ENCODE measurements around the gene MSLN. TPM values are rescaled to one million over a fixed set of nuclear protein-coding genes. Genes with fewer than 3 reads are reported as not detected.

Gene MSLN
- total RNA-seq, 120 experiments from 2014 or later, result 0.29 to 6.6 (median 0.90) TPM; not detected in 21

Small RNA genes within 50 kb of the gene (microRNA-seq; reads per million reads assigned to microRNA genes)
- 0 reads per million in 43 experiments for gene MIR662

Other genes starting within 250 kb of the MSLN start
- gene CAPN15, start 233.0 kb upstream of the MSLN start, total RNA-seq, result 10 to 100 TPM; 18.8 to 69.8 (median 34.2) TPM
- gene PRR35, start 200.3 kb upstream of the MSLN start, total RNA-seq, result under 1 TPM in 29 of 120 experiments, not detected in 91; 0.17 to 0.90 (median 0.28) TPM
- gene NHLRC4, start 193.7 kb upstream of the MSLN start, total RNA-seq, result 1 to 10 TPM in 19 of 120 experiments, under 1 TPM in 97, not detected in 4; 0.20 to 1.6 (median 0.60) TPM
- gene PIGQ, start 190.8 kb upstream of the MSLN start, total RNA-seq, result 100 to 1,000 TPM in 8 of 120 experiments, 10 to 100 TPM in 112; 51.5 to 125 (median 72.9) TPM
- gene RAB40C, start 170.7 kb upstream of the MSLN start, total RNA-seq, result 100 to 1,000 TPM in 1 of 120 experiments, 10 to 100 TPM in 119; 34.4 to 107 (median 63.1) TPM
- gene WFIKKN1, start 129.7 kb upstream of the MSLN start, total RNA-seq, result 10 to 100 TPM in 3 of 120 experiments, 1 to 10 TPM in 117; 1.2 to 14.8 (median 4.0) TPM
- 100 to 1,000 TPM in 17 of 120 experiments, 10 to 100 TPM in 103; 51.9 to 123 (median 84.4) TPM for gene METTL26, start 124.4 kb upstream of the MSLN start, total RNA-seq
- gene MCRIP2, start 118.9 kb upstream of the MSLN start, total RNA-seq, result 10 to 100 TPM; 24.1 to 97.3 (median 38.0) TPM
- 10 to 100 TPM; 12.5 to 50.4 (median 25.7) TPM for gene WDR90, start 111.4 kb upstream of the MSLN start, total RNA-seq
- 100 to 1,000 TPM in 63 of 120 experiments, 10 to 100 TPM in 57; 69.8 to 145 (median 101) TPM for gene RHOT2, start 92.6 kb upstream of the MSLN start, total RNA-seq
- gene RHBDL1, start 85.1 kb upstream of the MSLN start, total RNA-seq, result 10 to 100 TPM; 10.3 to 39.1 (median 26.5) TPM
- gene STUB1, start 80.3 kb upstream of the MSLN start, total RNA-seq, result 100 to 1,000 TPM in 119 of 120 experiments, 10 to 100 TPM in 1; 99.4 to 191 (median 150) TPM
- 10 to 100 TPM; 19.0 to 50.5 (median 30.3) TPM for gene JMJD8, start 76.4 kb upstream of the MSLN start, total RNA-seq
- 10 to 100 TPM; 12.4 to 22.0 (median 17.5) TPM for gene WDR24, start 70.3 kb upstream of the MSLN start, total RNA-seq
- gene FBXL16, start 54.9 kb upstream of the MSLN start, total RNA-seq, result 100 to 1,000 TPM; 121 to 658 (median 421) TPM
- 100 to 1,000 TPM in 119 of 120 experiments, 10 to 100 TPM in 1; 84.0 to 448 (median 154) TPM for gene METRN, start 45.6 kb upstream of the MSLN start, total RNA-seq
- gene ANTKMT, start 39.6 kb upstream of the MSLN start, total RNA-seq, result 10 to 100 TPM; 38.5 to 95.7 (median 64.7) TPM
- gene CCDC78, start 34.3 kb upstream of the MSLN start, total RNA-seq, result 10 to 100 TPM in 15 of 120 experiments, 1 to 10 TPM in 105; 2.3 to 15.5 (median 6.8) TPM
- 10 to 100 TPM; 27.4 to 81.3 (median 41.5) TPM for gene HAGHL, start 33.6 kb upstream of the MSLN start, total RNA-seq
- 10 to 100 TPM; 32.4 to 98.2 (median 48.8) TPM for gene CIAO3, start 19.7 kb upstream of the MSLN start, total RNA-seq
- 10 to 100 TPM in 119 of 120 experiments, 1 to 10 TPM in 1; 9.7 to 31.5 (median 23.0) TPM for gene RPUSD1, start 27.6 kb downstream of the MSLN start, total RNA-seq
- 10 to 100 TPM in 118 of 120 experiments, 1 to 10 TPM in 2; 9.5 to 68.5 (median 17.6) TPM for gene CHTF18, start 27.9 kb downstream of the MSLN start, total RNA-seq
- gene GNG13, start 40.0 kb downstream of the MSLN start, total RNA-seq, result 10 to 100 TPM in 8 of 120 experiments, 1 to 10 TPM in 112; 1.1 to 13.0 (median 5.8) TPM
- gene LMF1, start 210.2 kb downstream of the MSLN start, total RNA-seq, result 10 to 100 TPM; 26.2 to 68.7 (median 45.4) TPM
- 100 to 1,000 TPM in 11 of 120 experiments, 10 to 100 TPM in 109; 17.7 to 191 (median 59.0) TPM for gene SOX8, start 221.0 kb downstream of the MSLN start, total RNA-seq